GM18505 (cell line): Measurements from ENCODE around the gene GPRIN1.
"Not testable (repeated sequence)": the region's sequence is repeated elsewhere in the genome, so short reads cannot be mapped to it uniquely, and the experiment has no call there.

Experiments
- ATAC-seq: cut with Tn5 transposase; IDR thresholded peaks from one replicate; pipeline ENCODE4 v1.9.1; 2021; ENCODE audit not compliant: unreplicated experiment
- POLR2A ChIP-seq: IDR thresholded peaks from 4 replicates; pipeline ENCODE4 v1.6.1; 2011; ENCODE audit warnings: borderline replicate concordance; ENCODE audit not compliant: insufficient read depth, insufficient read length; ENCODE audit errors: extremely low read depth

GPRIN1 gene

DNA sequence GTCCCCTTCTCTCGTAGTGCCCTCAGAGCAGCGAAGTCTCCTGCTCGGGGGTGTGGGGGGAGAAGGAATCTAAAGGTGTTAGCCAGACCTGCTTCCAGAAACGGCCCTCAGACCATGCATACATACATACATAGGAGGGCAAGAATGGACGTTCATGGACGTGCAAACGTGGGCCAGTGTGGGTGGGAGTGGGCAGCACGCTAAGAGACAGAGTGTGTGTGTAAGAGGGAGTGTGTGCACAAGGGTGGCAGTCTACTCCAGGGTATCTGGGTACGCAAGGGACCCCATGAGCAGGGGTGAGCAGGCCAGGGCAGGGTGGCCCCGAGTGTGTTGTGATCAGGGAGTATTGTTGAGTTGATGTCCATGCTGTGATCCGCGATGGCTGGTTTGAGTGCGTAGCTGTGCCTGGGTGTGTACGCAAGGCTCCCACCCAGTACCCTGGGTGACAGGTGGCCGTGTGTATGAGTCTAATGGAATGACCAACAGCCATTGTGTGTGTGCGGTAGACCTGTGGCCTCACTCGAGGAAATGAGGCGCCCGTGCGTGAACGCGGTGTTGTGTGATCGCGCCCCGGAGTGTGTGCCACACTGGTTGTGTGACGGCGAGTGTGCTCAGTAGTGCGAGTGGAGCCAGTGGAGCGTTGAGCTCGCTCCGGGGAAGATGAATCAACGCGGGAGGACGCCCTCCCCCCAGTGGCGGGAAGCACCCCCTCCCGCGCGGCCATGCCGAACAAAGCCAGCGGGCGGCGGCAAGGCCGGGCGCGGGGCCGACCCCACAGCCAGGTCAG lies 826 bp downstream of the GPRIN1 start:
- no peak for TF ChIP-seq POLR2A
- ATAC-seq, result peak; percentile 20

DNA sequence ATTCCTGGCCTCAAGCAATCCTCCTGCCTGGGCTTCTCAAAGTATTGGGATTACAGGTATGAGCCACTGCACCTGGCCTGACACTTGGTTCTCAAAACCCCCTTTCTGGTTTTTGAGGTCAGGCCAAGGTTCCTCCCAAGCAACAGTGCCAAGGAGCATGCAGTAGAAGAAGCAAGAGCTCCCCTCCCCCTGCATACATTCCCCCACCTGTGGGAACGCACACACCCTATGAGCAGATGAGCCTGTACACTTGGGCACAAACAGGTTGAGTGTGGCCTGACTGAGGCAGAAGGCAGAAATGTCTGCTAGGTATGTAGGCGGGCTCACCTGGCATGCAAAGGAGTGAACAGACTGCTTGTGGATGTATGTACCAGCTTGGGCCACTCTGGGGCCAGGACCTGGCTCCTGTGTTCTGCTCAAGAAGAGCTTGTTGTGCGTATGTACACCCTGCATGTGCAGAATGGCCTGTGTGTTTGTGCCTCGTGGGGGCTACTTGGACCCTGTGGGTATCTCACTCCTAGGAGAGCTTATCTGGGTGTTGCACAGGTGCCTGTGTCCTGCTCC lies 1.7 kb downstream of the GPRIN1 start:
- no peak for ATAC-seq
- TF ChIP-seq POLR2A, result no peak

DNA sequence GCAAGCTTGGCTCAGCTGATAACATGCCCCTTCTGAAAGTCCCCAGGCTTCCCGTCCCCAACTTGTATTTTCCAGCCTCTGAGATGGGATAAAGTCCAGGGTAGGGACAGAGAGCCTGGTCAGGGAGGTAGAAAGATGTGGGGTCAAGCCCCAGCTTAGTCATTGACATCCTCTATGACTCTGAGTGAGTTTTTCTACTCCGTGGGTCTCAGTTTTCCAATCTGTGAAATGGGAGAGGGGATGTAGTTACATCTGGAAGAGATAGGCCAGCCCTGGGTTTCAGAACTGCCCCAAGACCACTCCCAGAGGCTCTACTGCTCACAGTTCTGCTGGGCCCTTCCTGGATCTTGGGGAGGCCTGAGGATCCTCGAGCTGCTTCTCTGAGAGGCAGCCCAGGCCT lies 3.1 kb downstream of the GPRIN1 start:
- ATAC-seq, result no peak
- no peak for TF ChIP-seq POLR2A

DNA sequence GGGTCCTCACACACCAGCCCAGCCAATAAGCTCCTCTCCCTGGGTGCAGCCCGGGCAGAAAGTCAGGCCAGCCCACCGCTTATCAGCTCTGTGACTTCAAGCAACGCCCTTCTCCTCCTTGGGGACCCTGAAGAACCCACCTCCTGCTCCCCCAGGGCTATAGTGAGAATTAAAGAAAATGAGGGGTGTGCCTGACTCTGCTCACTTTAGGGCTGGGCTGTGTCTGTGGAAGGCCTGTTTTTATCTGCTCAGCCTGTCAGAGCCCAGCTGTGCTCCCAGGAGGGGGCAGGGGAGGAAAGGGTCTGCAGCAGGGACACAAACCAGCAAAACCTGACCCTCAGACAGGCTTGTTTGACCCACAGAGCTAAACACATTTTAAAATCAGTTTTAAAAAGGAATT lies 3.9 kb downstream of the GPRIN1 start:
- no peak for ATAC-seq
- no peak for TF ChIP-seq POLR2A

DNA sequence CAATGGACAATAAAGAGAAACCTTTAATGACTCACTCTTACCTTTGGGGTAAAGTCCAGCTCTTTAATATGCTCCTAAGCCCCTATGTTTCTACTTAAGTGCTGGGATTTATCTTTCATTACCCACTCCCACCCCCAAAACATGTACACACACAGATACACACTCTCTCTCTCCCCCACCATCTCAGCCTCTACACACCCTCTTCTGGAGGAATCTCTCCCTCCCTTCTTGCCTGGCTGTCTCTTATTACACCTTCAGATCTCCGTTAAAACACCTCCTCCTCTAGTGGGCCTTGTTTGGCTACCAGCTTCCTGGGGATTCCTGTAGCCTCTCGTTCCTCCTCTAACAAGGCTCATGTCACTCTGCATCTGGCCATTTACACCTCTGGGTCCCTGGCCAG lies 6.9 kb downstream of the GPRIN1 start:
- no peak for ATAC-seq
- TF ChIP-seq POLR2A, result no peak

DNA sequence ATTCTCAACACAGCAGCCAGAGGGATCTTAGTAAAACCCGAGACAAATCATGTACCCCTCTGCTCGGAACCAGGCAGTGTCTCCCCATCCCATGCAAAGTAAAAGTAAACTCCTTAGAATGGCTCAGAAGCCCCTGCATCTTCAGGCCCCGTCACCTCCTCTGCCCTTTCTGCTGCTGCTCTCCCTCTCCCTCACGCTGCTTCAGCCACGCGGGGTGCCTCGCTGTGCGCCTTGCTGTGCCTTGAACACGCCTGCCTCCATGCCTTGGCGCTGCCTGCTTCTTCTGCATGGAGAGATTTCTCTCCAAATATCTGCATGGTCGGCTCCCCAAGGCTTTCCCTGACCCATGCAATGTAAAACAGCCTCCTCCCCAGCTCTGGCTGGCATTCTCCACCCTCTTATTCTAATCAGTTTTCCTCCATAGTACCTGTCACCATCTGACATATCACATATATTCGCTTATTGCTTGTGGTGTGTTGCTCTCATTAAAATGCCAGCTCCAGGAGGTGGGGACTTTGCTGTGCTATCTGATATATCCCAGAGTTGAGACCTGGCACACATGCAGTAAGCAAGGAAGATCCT lies 8.0 kb downstream of the GPRIN1 start:
- TF ChIP-seq POLR2A, result no peak
- no peak for ATAC-seq

DNA sequence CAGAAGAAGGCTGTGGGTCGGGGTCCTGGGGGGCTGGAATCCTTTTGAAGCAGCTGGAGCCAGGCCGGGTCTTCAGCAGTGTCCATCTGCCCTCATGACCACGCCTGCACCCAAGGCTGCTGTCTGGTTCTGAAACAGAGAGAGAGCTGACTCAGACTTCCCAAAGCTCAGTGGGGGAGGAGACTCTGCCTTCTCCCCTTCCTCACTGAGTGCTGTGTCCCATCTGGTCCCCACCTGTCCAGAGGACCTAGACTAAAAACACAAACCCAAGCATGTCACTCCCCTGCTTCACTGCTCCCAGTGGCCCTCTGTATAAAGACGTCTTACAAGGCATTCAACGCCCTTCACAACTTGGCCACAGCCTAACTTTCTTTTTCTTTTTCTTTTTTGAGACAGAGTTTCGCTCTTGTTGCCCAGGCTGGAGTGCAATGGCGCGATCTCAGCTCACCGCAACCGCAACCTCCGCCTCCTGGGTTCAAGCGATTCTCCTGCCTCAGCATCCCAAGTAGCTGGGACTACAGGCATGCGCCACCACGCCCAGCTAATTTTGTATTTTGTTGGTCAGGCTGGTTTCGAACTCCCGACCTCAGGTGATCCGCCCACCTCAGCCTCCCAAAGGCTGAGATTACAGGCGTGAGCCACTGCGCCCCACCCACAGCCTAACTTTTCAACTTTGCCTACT lies 10.1 kb downstream of the GPRIN1 start:
- ATAC-seq, result not testable (repeated sequence)

DNA sequence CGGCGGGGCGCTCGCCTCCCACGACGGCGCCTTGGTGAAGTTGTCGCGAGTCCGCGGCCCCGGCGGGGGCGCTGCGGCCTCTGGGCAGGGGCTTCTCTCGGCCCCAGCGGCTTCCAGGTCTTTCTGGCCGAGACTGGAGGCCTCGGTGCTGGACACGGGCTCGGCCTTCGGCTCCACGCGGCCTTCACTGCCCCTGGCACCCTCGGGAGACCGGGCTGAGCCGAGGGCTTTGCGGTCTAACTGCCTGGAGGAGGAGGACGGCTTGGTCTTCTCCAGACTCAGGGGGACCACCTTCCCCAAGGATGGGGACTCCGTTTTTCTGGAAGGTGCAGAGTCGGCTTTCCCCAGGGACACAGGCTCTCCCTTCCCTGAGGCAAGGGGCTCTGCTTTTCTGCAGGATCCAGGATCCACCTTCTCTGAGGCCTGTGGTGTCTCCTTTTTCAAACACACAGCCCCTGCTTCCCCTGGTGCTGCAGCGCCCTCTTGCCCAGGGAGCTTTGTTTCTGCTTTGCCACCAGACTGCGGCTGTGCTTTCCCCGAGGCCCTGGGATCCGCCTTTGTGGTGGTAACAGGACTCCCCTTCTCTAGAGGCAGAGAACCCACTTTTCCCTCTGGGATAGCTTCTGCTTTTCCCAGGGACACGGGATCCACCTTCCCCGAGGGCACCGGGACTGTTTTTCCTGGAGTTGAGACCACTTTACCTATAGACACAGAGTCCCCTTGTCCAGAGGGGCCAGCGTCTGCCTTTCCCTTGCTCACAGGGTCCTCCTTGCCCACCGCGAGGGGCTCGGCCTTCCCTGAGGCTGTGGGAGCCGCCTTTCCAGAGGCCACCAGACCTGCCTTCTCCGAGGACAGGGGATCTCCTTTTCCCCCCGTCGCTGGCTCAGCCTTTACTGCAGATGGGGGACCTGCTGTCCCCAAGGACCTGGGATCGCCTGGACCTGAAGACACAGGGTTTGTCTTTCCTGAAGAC lies 12.3 kb downstream of the GPRIN1 start:
- TF ChIP-seq POLR2A, result no peak
- ATAC-seq, result no peak

DNA sequence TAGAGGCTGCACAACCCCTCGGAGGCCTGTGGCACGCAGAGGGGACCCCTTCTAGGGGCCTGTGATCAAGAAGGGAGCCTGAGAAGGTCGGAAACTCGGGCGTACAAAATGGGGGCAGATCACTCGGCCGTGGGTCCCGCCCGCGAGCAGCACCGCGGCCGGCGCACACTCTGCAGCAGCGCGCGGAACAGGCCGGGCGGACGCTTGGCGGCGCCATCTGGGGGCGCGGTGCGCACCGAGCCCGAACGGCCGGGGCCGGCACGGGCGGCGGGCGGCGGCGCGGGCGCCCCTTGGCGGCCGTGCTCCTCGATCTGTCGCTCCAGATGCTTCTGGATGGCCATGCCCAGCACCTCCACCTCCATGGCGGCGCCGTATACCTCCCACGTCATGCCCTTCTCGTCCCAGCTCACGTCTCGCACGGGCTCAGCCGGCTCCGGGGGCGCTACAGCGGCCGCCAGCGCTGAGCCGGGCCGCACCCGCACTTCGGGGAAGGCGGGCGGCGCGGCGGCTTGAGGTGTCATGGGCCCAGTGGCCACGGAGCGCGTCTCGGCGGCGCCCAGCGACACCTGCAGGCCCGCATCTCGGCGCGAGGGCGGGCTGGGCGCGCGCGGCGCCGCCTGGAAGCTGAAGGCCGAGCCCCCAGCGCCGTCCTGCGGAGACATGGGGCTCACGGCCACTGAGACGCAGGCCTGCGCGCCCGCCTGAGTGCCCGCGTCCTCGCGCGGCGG lies 13.1 kb downstream of the GPRIN1 start:
- no peak for TF ChIP-seq POLR2A
- peak; percentile 61 for ATAC-seq

DNA sequence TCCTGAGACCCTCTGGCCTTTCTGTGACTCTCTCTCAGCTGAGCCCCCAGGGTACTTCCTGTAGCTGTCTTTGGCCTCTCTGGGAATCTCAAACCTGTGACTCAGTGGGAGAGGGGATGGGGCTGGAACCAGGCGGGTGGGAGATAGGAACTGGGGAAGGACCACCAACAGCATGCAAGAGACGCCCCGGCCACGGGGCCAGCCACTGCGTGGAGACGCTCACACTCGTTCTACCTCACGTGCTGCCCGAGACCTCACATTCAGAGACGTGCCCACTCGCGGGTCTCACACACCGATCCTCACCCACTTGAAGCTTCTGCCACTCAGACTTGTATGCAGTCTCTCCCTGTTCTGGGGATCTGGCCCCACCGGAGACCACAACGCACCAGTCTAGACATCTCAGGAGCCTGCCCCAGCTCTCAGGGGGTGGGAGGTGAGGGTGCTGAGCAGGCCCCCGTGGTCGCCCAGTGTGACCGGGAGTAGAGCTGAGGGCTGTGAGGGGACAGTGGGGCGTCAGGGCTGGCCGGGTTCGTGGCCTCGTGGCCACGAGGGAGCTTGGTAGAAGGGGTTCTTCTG lies 13.8 kb downstream of the GPRIN1 start:
- ATAC-seq, result no peak
- no peak for TF ChIP-seq POLR2A

DNA sequence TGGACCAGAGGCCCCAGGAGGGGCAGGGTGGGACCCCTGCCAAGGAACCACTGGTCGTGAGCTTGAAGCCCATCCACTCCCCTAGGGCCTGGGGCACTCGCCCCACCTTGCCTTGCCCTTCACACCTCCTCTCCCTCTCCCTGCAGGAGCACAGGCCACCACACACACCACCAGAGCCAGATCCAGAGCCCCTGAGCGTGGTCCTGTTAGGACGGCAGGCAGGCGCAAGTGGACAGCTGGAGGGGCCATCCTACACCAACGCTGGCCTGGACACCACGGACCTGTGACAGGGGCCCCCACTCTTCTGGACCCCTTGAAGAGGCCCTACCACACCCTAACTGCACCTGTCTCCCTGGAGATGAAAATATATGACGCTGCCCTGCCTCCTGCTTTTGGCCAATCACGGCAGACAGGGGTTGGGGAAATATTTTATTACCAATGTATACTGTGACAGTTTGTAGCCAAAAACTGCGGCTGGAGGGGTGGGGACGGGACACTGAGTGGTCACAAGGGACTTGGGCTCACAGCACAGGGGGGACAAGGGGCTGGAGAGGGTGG lies 14.5 kb downstream of the GPRIN1 start:
- ATAC-seq, result no peak
- TF ChIP-seq POLR2A, result no peak

DNA sequence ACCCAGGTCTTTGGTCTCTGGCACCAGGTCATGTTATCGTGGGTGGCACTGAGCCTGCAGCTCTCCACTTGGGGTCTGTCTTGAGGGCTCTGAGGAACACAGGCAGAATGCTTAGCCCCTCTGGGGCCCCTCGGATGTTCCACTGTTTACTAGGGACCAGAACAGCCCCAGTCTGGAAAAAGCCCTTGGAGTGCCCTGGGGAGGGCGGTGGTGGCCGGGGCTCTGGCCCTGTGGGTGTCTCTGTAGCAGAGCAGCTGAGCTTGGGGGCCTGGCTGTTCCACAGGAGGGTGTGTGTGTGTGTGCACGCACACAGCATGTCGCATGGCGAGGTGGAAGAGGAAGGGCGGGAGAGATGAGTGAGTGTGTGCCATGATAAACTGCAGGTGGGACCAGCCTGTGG lies 15.4 kb downstream of the GPRIN1 start:
- no peak for ATAC-seq
- TF ChIP-seq POLR2A, result no peak

DNA sequence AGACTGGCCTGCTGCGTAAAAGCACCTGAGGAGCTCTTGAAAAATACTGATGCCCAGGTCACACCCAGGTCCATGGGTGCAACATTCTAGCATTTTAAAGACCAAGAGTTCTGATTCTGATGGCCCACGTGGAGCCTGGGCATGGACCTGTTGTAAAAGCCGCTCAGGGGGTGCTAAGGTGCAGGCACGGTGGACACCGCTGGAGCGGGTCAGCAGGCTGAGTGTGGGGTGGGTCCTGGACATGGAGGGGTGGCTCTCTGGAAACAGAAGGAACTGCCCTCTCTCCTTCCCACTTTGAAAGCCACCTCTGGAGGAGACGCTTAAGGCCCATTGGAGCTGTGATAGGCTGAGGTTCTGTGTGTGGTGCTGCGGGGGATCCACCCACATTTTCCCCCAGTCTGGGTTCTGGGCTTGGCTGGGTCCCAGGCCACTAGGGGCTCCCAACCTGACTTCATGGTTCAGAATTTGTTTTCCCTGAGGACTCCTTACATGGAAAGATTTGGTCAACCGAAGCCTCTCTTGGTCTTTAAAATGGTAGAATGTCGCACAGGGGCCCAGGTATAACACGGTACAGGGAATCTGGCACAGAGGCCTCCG lies 16.6 kb downstream of the GPRIN1 start:
- no peak for TF ChIP-seq POLR2A
- no peak for ATAC-seq
